Astrocyte (in vitro differentiated cells and primary cell): ENCODE results near the gene KCNQ1. TPM values are rescaled to one million over a fixed set of nuclear protein-coding genes. Genes with fewer than 3 reads are reported as not detected.

Experiments
- DNase-seq: peaks from one replicate; pipeline ENCODE4 v3.0.0-alpha.2; 2010; ENCODE audit warnings: low read depth
- FAIRE-seq: peaks from 2 replicates; lab custom pipeline; 2011; peaks lifted over from hg19 to GRCh38; lab: Jason Lieb, UNC
- H2AFZ ChIP-seq: 2 replicates; pipeline ENCODE4 v1.6.0; 2012; ENCODE audit warnings: low read depth, low read length, inconsistent platforms
- H3K27ac ChIP-seq: 2 replicates; pipeline ENCODE4 v1.5.1; 2011; ENCODE audit warnings: low read depth, low read length, inconsistent platforms
- H3K27me3 ChIP-seq: 2 replicates; pipeline ENCODE4 v1.6.0; 2011; ENCODE audit warnings: low read length, inconsistent platforms; ENCODE audit not compliant: insufficient read depth
- H3K36me3 ChIP-seq: 2 replicates; pipeline ENCODE4 v1.5.1; 2011; ENCODE audit warnings: low read length, inconsistent platforms; ENCODE audit not compliant: insufficient read depth
- H3K4me1 ChIP-seq: 2 replicates; pipeline ENCODE4 v1.5.1; 2011; ENCODE audit warnings: low read length, inconsistent platforms; ENCODE audit not compliant: insufficient read depth
- H3K4me2 ChIP-seq: 2 replicates; pipeline ENCODE4 v1.6.0; 2012; ENCODE audit warnings: low read length, inconsistent platforms
- H3K4me3 ChIP-seq: 2 replicates; pipeline ENCODE4 v1.5.1; 2011; ENCODE audit warnings: low read depth, mild to moderate bottlenecking, low read length, inconsistent platforms; ENCODE audit not compliant: insufficient read depth
- H3K79me2 ChIP-seq: 2 replicates; pipeline ENCODE4 v1.6.0; 2012; ENCODE audit warnings: mild to moderate bottlenecking, low read length, inconsistent platforms; ENCODE audit not compliant: insufficient read depth
- H3K9ac ChIP-seq: 2 replicates; pipeline ENCODE4 v1.6.0; 2012; ENCODE audit warnings: mild to moderate bottlenecking, low read length, inconsistent platforms
- H3K9me3 ChIP-seq: 2 replicates; pipeline ENCODE4 v1.5.1; 2012; ENCODE audit warnings: low read depth, mild to moderate bottlenecking, low read length, inconsistent platforms; ENCODE audit not compliant: insufficient read depth
- H4K20me1 ChIP-seq: 2 replicates; pipeline ENCODE4 v1.6.0; 2012; ENCODE audit warnings: low read length, inconsistent platforms; ENCODE audit not compliant: insufficient read depth
- H3K27ac Mint-ChIP-seq: one replicate; pipeline ENCODE4 v1.8.0; 2021; ENCODE audit warnings: mild to moderate bottlenecking, mixed read lengths; ENCODE audit not compliant: unreplicated experiment
- H3K27me3 Mint-ChIP-seq: one replicate; pipeline ENCODE4 v1.8.0; 2021; ENCODE audit warnings: low read depth, mixed read lengths; ENCODE audit not compliant: unreplicated experiment
- H3K36me3 Mint-ChIP-seq: one replicate; pipeline ENCODE4 v1.8.0; 2021; ENCODE audit warnings: low read depth, mixed read lengths; ENCODE audit not compliant: unreplicated experiment
- H3K4me1 Mint-ChIP-seq: one replicate; pipeline ENCODE4 v1.8.0; 2021; ENCODE audit warnings: low read depth, mixed read lengths; ENCODE audit not compliant: unreplicated experiment
- H3K4me3 Mint-ChIP-seq: one replicate; pipeline ENCODE4 v1.8.0; 2021; ENCODE audit warnings: mild to moderate bottlenecking, moderate library complexity, mixed read lengths; ENCODE audit not compliant: unreplicated experiment
- H3K9me3 Mint-ChIP-seq: one replicate; pipeline ENCODE4 v1.8.0; 2021; ENCODE audit warnings: mild to moderate bottlenecking, mixed read lengths; ENCODE audit not compliant: unreplicated experiment
- EZH2 ChIP-seq: IDR thresholded peaks from 2 replicates; pipeline ENCODE4 v1.6.1; 2012; ENCODE audit warnings: mild to moderate bottlenecking, low read length, inconsistent platforms; ENCODE audit not compliant: insufficient read depth
- total RNA-seq: library from RNA; stranded (reverse); gene quantifications from 2 replicates; pipeline ENCODE4 v1.2.1, GENCODE V29; 2021
- TF ChIP-seq, protein P1 (sequence below): IDR thresholded peaks from 2 replicates; pipeline ENCODE4 v1.5.1; 2011; ENCODE audit warnings: low read depth, mild to moderate bottlenecking, inconsistent platforms, low read length, moderate library complexity; ENCODE audit not compliant: insufficient read depth

Gene KCNQ1
- total RNA-seq, 1 donor from 2014 or later: not detected

DNA sequence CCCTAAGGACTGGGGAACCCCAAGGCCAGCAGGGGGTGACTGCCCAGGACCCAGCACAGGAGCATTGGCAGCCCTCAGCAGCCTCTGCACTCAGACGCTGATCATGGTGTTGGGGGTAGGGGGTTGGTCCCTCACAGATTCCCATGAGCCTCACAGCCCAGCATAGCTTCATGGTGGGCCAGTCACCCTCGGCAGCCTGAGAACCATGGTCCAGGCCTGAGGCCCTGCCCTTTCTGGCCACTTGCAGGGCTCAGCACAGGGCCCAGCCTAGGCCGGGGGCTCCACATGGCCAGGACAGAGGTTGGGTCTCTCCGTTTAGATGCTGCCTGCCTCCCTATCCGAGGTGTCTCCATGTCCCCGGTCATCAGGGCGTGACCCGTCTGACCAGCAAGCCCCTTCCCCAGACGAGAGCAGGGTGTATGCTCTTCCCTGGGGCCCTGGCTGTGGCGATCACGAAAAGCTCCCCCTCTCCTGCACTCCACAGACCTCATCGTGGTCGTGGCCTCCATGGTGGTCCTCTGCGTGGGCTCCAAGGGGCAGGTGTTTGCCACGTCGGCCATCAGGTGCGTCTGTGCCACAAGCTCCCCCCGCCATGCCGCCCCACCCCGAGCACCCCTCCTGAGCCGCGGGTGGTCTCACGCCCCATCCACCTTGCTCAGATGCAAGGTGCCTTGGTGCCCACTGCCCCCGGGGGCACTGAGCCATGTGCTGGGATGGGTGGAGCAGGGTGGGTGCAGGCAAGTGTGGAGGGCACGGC, 126.2 kb downstream of the KCNQ1 start:
- Histone ChIP-seq H4K20me1 (no peaks in the 10 kb centered on the region), H3K27ac (no peak overlapping the region), H3K9me3 (no peaks in the 10 kb centered on the region), H3K27me3 (no peaks in the 10 kb centered on the region), H2AFZ (no peak overlapping the region), H3K4me1 (no peaks in the 10 kb centered on the region), H3K36me3 (no peaks in the 10 kb centered on the region), H3K79me2 (no peaks in the 10 kb centered on the region), H3K4me3 (no peak overlapping the region), H3K9ac (no peak overlapping the region), H3K4me2 (no peak overlapping the region)
- Mint-ChIP-seq H3K27me3 (peaks cover 26% of the 10 kb centered on the region), H3K36me3 (no peaks in the 10 kb centered on the region), H3K9me3 (no peaks in the 10 kb centered on the region), H3K4me1 (no peaks in the 10 kb centered on the region), H3K4me3 (no peak overlapping the region), H3K27ac (no peak overlapping the region)
- FAIRE-seq (no peak), DNase-seq (no peak)
- TF ChIP-seq, protein P1, sequence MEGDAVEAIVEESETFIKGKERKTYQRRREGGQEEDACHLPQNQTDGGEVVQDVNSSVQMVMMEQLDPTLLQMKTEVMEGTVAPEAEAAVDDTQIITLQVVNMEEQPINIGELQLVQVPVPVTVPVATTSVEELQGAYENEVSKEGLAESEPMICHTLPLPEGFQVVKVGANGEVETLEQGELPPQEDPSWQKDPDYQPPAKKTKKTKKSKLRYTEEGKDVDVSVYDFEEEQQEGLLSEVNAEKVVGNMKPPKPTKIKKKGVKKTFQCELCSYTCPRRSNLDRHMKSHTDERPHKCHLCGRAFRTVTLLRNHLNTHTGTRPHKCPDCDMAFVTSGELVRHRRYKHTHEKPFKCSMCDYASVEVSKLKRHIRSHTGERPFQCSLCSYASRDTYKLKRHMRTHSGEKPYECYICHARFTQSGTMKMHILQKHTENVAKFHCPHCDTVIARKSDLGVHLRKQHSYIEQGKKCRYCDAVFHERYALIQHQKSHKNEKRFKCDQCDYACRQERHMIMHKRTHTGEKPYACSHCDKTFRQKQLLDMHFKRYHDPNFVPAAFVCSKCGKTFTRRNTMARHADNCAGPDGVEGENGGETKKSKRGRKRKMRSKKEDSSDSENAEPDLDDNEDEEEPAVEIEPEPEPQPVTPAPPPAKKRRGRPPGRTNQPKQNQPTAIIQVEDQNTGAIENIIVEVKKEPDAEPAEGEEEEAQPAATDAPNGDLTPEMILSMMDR: no peak
- TF ChIP-seq EZH2: no peak

DNA sequence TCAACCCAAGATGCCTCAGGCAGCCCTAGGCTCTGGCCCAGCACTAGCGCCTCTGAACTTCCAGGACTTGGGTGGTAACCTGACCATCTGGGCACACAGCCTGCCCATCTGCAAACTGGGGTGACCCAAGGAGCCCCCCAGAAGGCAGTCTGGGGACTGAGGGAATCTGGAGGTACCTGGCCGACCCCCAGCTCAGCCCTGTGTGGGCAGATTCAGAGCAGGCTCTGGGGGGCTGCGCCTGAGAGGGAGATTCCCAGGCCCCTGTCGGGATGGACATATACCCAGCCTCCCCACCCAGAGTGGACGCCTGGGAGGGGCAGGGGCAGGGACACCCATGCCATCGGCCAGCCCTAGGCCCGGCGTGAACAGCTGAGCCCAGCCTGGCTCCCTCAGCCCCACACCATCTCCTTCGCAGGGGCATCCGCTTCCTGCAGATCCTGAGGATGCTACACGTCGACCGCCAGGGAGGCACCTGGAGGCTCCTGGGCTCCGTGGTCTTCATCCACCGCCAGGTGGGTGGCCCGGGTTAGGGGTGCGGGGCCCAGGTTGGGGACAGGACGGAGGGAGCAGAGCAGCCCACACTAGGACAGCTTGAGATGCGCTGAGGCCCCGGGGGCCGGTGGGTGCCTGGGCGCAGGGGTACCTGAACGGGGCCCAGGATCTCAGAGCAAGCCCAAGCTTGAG, 126.9 kb downstream of the KCNQ1 start:
- Histone ChIP-seq H3K4me3 (no peak overlapping the region), H2AFZ (no peak overlapping the region), H4K20me1 (no peaks in the 10 kb centered on the region), H3K9me3 (no peaks in the 10 kb centered on the region), H3K27me3 (no peaks in the 10 kb centered on the region), H3K27ac (no peak overlapping the region), H3K79me2 (no peaks in the 10 kb centered on the region), H3K4me2 (no peak overlapping the region), H3K9ac (no peak overlapping the region), H3K4me1 (no peaks in the 10 kb centered on the region), H3K36me3 (no peaks in the 10 kb centered on the region)
- Mint-ChIP-seq H3K4me1 (no peaks in the 10 kb centered on the region), H3K36me3 (no peaks in the 10 kb centered on the region), H3K27ac (no peak overlapping the region), H3K4me3 (no peak overlapping the region), H3K27me3 (peaks cover 24% of the 10 kb centered on the region), H3K9me3 (no peaks in the 10 kb centered on the region)
- DNase-seq: no peak
- TF ChIP-seq, protein P1: no peak
- TF ChIP-seq EZH2: no peak
- FAIRE-seq: no peak
